ENCODE data around the gene SMIM28.

The SMIM28 gene

DNA sequence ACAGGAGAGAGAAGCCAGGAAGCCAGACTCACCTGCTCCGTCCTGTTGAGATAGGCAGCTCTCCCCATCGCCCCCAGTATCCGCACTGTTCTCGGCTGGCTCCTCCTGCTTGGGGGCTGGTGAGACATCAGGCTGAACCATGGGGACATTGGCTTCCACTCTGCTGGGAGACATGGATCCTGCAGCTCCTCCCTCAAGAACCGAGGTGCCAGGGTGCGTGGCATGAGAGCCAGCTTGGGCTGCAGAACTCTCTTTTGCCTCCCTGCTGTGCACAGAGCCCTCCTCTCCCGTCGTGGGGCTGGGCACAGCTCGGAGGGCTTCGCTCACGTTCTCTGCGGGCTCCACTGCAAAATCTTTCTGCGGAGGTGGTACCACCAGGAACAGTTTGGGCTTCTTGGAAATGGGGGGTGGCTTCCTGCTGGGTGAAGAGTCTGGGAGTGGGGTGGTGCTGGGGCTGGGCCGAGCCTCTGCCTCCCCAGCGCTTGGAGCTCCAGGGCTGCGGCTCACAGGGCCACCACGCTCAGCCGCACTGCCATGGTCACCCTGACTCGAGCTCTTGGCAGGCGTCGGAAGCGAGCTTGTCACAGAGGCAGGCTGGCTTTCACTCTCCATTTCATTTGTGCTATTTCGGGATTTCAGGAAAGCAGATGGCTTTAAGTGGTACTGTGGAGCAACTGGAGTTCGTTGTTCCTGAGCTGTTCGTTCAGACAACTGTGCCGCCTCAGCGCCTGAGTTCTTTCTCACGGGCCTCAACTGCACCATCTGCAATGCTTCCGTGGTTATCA, 52.8 kb downstream of the SMIM28 start:
- Histone ChIP-seq H3K27me3 (ENCODE audit: insufficient read depth, poor library complexity, severe bottlenecking) (no peaks in the 10 kb centered on the region), H3K4me1 (ENCODE audit: insufficient read depth, poor library complexity, severe bottlenecking) (no peaks in the 10 kb centered on the region), H3K36me3 (ENCODE audit: low read depth) (peaks cover 11% of the 10 kb centered on the region), H3K4me3 (ENCODE audit: severe bottlenecking) (no peak overlapping the region), H3K9me3 (ENCODE audit: severe bottlenecking) (no peaks in the 10 kb centered on the region), H3K27ac (ENCODE audit: poor library complexity, severe bottlenecking) (no peak overlapping the region)
- no peak for DNase-seq (ENCODE audit: low spot score)
- ATAC-seq (ENCODE audit: low read depth), result no peak
- TF ChIP-seq, protein P1, sequence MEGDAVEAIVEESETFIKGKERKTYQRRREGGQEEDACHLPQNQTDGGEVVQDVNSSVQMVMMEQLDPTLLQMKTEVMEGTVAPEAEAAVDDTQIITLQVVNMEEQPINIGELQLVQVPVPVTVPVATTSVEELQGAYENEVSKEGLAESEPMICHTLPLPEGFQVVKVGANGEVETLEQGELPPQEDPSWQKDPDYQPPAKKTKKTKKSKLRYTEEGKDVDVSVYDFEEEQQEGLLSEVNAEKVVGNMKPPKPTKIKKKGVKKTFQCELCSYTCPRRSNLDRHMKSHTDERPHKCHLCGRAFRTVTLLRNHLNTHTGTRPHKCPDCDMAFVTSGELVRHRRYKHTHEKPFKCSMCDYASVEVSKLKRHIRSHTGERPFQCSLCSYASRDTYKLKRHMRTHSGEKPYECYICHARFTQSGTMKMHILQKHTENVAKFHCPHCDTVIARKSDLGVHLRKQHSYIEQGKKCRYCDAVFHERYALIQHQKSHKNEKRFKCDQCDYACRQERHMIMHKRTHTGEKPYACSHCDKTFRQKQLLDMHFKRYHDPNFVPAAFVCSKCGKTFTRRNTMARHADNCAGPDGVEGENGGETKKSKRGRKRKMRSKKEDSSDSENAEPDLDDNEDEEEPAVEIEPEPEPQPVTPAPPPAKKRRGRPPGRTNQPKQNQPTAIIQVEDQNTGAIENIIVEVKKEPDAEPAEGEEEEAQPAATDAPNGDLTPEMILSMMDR (IDR thresholded peaks at IDR 0.05; ENCODE audit: poor library complexity, severe bottlenecking), result no peak

DNA sequence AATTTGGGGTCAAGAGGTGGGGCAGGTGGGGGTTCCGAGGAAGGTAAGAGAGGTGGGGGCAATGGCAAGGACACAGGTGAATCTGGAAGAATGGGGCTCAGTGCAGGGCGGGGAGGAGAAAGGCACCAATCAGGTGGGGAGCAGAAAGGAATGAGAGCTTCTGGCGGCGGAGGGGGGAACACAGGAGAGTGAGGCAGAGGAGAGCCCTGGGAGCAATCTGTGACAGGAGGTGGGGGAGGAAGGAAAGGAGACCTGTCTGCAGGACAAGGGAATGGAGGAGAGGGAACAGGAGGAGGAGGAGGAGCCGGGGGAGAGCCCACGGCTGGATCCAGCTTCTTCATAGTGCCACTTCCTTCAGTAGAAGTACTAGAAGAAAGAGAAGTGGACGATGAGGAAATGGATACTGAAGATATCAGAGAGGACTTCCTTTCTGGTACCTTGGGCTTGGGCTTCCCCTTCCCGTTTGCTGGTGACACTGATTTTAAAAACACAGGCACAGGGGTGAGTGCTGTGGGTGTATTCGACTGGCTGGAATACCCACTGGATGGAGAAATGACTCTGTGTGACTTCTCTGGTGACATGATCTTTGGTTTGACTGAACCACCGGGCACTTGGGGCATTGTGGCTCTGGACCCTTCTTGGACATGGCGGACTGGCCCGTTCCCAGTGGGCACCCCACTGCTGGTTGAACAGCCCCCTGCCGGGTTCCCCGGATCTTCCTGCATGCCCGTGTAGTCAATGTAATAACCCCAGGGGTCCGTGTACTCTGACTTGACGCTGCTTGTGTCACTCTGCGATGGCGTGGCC, 53.8 kb downstream of the SMIM28 start:
- DNase-seq (ENCODE audit: low spot score) (no peak), ATAC-seq (ENCODE audit: low read depth) (no peak)
- TF ChIP-seq, protein P1 (IDR thresholded peaks at IDR 0.05; ENCODE audit: poor library complexity, severe bottlenecking), result no peak
- no peaks in the 10 kb centered on the region for H3K27me3 ChIP-seq (ENCODE audit: insufficient read depth, poor library complexity, severe bottlenecking)
- H3K9me3 ChIP-seq (ENCODE audit: severe bottlenecking), result no peaks in the 10 kb centered on the region
- H3K36me3 ChIP-seq (ENCODE audit: low read depth), result peaks cover 11% of the 10 kb centered on the region
- no peak overlapping the region for H3K27ac ChIP-seq (ENCODE audit: poor library complexity, severe bottlenecking)
- no peak overlapping the region for H3K4me3 ChIP-seq (ENCODE audit: severe bottlenecking)
- H3K4me1 ChIP-seq (ENCODE audit: insufficient read depth, poor library complexity, severe bottlenecking), result no peaks in the 10 kb centered on the region

DNA sequence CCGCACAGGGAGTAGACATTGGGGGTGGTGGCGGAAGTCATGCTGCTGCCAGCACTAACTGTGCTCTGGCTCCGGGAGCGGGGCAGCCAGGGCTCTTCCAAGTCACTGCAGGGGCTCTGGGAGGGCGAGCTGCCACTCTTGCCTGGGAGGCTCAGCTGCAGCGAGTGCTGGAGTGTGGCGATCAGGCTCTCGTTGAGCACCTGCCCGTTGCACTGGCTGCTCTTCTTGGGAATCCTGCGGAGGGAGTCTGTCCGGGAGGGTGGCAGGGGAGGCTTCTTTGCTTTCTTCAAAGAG, 54.3 kb downstream of the SMIM28 start:
- no peaks in the 10 kb centered on the region for H3K4me1 ChIP-seq (ENCODE audit: insufficient read depth, poor library complexity, severe bottlenecking)
- no peak overlapping the region for H3K27ac ChIP-seq (ENCODE audit: poor library complexity, severe bottlenecking)
- ATAC-seq (ENCODE audit: low read depth) (no peak), DNase-seq (ENCODE audit: low spot score) (no peak)
- H3K36me3 ChIP-seq (ENCODE audit: low read depth), result peaks cover 11% of the 10 kb centered on the region
- no peaks in the 10 kb centered on the region for H3K9me3 ChIP-seq (ENCODE audit: severe bottlenecking)
- no peaks in the 10 kb centered on the region for H3K27me3 ChIP-seq (ENCODE audit: insufficient read depth, poor library complexity, severe bottlenecking)
- TF ChIP-seq, protein P1 (IDR thresholded peaks at IDR 0.05; ENCODE audit: poor library complexity, severe bottlenecking), result no peak
- H3K4me3 ChIP-seq (ENCODE audit: severe bottlenecking), result no peak overlapping the region
